ENCODE measurements around the gene OR5B21.

DNA sequence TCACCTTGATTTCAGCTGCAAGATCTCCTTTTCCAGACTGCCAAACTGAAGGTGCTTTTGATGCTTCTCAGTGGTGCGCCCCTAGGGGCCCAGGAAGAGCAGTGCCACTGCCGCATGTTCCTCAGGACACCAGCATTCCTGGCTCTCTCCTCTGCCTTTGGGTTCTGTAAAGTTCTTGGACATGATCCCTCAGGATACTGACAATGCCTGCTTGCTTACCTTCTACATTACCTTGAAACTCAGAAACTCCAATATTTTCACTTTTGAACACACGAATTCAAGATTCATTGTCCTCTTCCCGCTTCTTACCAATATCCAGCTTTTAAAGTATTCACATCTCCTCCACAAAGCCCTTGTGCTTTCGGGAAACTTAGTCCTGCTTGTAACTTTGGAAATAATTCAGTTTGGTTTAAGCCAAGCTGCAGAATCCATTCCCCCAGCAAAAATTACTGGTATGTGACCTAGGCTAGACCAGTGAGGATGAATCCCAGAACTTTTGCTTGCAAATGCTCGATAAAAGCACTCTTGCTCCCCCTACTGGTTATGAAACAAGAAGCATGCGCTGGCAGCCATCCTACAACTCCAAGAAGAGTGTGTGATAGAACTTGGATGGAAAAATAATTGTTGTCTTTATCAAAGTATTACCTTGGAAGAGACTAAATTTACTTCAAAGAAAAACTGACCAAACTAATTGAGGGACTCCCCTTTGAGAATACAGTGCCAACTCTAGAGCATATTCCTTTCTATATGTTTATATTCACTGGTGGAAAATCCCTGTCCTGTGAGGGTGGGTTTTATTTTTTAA is 16.5 kb upstream of the OR5B21 start:
- TF ChIP-seq, protein P1, sequence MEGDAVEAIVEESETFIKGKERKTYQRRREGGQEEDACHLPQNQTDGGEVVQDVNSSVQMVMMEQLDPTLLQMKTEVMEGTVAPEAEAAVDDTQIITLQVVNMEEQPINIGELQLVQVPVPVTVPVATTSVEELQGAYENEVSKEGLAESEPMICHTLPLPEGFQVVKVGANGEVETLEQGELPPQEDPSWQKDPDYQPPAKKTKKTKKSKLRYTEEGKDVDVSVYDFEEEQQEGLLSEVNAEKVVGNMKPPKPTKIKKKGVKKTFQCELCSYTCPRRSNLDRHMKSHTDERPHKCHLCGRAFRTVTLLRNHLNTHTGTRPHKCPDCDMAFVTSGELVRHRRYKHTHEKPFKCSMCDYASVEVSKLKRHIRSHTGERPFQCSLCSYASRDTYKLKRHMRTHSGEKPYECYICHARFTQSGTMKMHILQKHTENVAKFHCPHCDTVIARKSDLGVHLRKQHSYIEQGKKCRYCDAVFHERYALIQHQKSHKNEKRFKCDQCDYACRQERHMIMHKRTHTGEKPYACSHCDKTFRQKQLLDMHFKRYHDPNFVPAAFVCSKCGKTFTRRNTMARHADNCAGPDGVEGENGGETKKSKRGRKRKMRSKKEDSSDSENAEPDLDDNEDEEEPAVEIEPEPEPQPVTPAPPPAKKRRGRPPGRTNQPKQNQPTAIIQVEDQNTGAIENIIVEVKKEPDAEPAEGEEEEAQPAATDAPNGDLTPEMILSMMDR (IDR thresholded peaks at IDR 0.05), result peak; percentile 5 to 80 (median 76)
- TF ChIP-seq POLR2A (IDR thresholded peaks at IDR 0.05), result no peak
